ENCODE measurements around the gene CACNA1B.
A peak's percentile ranks its signal among the peaks of the same experiment; 100 is the strongest.
"Not testable (repeated sequence)": the region's sequence is repeated elsewhere in the genome, so short reads cannot be mapped to it uniquely, and the experiment has no call there.

The CACNA1B gene

GRCh38 chr9:137890768-137891587, 13.4 kb downstream of the CACNA1B start:
- DNase-seq: not testable (repeated sequence)

GRCh38 chr9:137891588-137892423, 14.2 kb downstream of the CACNA1B start:
- DNase-seq: no peak

- DNase-seq: no peak
These were observed 15.0 kb downstream of the CACNA1B start for GRCh38 chr9:137892424-137893191.

GRCh38 chr9:137893670-137894069, 16.1 kb downstream of the CACNA1B start:
- DNase-seq: no peak

- no peak for DNase-seq
These were observed 22.2 kb downstream of the CACNA1B start for GRCh38 chr9:137899551-137900360.

GRCh38 chr9:137900584-137901310, 23.2 kb downstream of the CACNA1B start:
- no peak for DNase-seq

GRCh38 chr9:137902646-137903045, 25.1 kb downstream of the CACNA1B start:
- DNase-seq: no peak

GRCh38 chr9:137905740-137906139, 28.2 kb downstream of the CACNA1B start:
- peak; percentile 8 for DNase-seq

GRCh38 chr9:137907776-137908175, 30.2 kb downstream of the CACNA1B start:
- no peak for DNase-seq

GRCh38 chr9:137912671-137913070, 35.1 kb downstream of the CACNA1B start:
- DNase-seq: peak; percentile 23

- DNase-seq: no peak
These were observed 35.5 kb downstream of the CACNA1B start for GRCh38 chr9:137913132-137913531.

- no peak for DNase-seq
These were observed 36.5 kb downstream of the CACNA1B start for GRCh38 chr9:137913771-137914767.

- DNase-seq: no peak
These were observed 39.0 kb downstream of the CACNA1B start for GRCh38 chr9:137916540-137916939.

GRCh38 chr9:137917116-137917515, 39.5 kb downstream of the CACNA1B start:
- DNase-seq: no peak

GRCh38 chr9:137917795-137918194, 40.2 kb downstream of the CACNA1B start:
- no peak for DNase-seq

GRCh38 chr9:137918331-137919094, 40.9 kb downstream of the CACNA1B start:
- DNase-seq: no peak

- DNase-seq: no peak
These were observed 41.5 kb downstream of the CACNA1B start for GRCh38 chr9:137919095-137919465.

GRCh38 chr9:137919649-137920141, 42.1 kb downstream of the CACNA1B start:
- no peak for DNase-seq

GRCh38 chr9:137920753-137921152, 43.2 kb downstream of the CACNA1B start:
- DNase-seq: no peak

Measured in activated CD8-positive, alpha-beta memory T cell treated with anti-CD3 and anti-CD28 coated beads, Interleukin-2, amount 50 U/mL, for 48 hours (primary cell).